Upper lobe of left lung (tissue), 4 donors: Measurements from ENCODE around the gene IFI44.

Experiments
- CTCF ChIP-seq, 6 experiments: fragments of 450-650 bp in 4 of 6; fragments of 200-600 bp in 2 of 6; sonication (generic) in 2 of 6; IDR thresholded peaks; one replicate each; pipeline ENCODE4 v1.5.1; 2016 to 2019; ENCODE audit warnings: antibody characterized with exemption in 6 of 6
- EP300 ChIP-seq, 4 donors: sonication (generic); formaldehyde crosslinking; IDR thresholded peaks; one replicate each; pipeline ENCODE4 v1.5.1; 2017; ENCODE audit warnings: antibody characterized with exemption in 4 of 4, control low read depth in 2 of 4
- POLR2A ChIP-seq, 4 donors: fragments of 450-650 bp; IDR thresholded peaks; one replicate each; pipeline ENCODE4 v1.5.1; 2016 to 2017; ENCODE audit warnings: antibody characterized with exemption in 4 of 4, mild to moderate bottlenecking in 2 of 4
- POLR2AphosphoS5 ChIP-seq, 2 donors: sonication (generic); formaldehyde crosslinking; IDR thresholded peaks; one replicate each; pipeline ENCODE4 v1.5.1; 2017; ENCODE audit warnings: antibody characterized with exemption in 2 of 2

GRCh38 chr1:78676993-78677392, 27.4 kb downstream of the IFI44 start:
- TF ChIP-seq CTCF (IDR thresholded peaks at IDR 0.05) (no peak), POLR2A (IDR thresholded peaks at IDR 0.05) (no peak), EP300 (IDR thresholded peaks at IDR 0.05) (no peak), POLR2AphosphoS5 (IDR thresholded peaks at IDR 0.05) (no peak)
